BLaER1 (cell line): ENCODE results near the gene ALG14.

ENCODE experiments used
- H3K27ac ChIP-seq: shearing (Covaris generic); formaldehyde crosslinking; 2 replicates; pipeline ENCODE4 v1.8.1; 2022
- H3K27me3 ChIP-seq: shearing (Covaris generic); formaldehyde crosslinking; 2 replicates; pipeline ENCODE4 v1.8.1; 2022
- H3K36me3 ChIP-seq: shearing (Covaris generic); formaldehyde crosslinking; 2 replicates; pipeline ENCODE4 v1.8.1; 2022
- H3K4me1 ChIP-seq: shearing (Covaris generic); formaldehyde crosslinking; 2 replicates; pipeline ENCODE4 v1.8.1; 2022
- H3K4me2 ChIP-seq: shearing (Covaris generic); formaldehyde crosslinking; 2 replicates; pipeline ENCODE4 v1.8.1; 2022
- H3K4me3 ChIP-seq: shearing (Covaris generic); formaldehyde crosslinking; 2 replicates; pipeline ENCODE4 v1.8.1; 2022
- H3K9ac ChIP-seq: shearing (Covaris generic); formaldehyde crosslinking; 2 replicates; pipeline ENCODE4 v1.8.1; 2022
- H3K9me3 ChIP-seq: shearing (Covaris generic); formaldehyde crosslinking; 2 replicates; pipeline ENCODE4 v1.8.1; 2022
- H4K20me1 ChIP-seq: shearing (Covaris generic); formaldehyde crosslinking; 2 replicates; pipeline ENCODE4 v1.8.1; 2022
- Cebpa-rat ChIP-seq: shearing (Covaris generic); IDR thresholded peaks from 2 replicates; pipeline ENCODE4 v1.8.1; 2022

ALG14 gene

GRCh38 chr1:94926126-94926914 lies 146.4 kb downstream of the ALG14 start:
- Histone ChIP-seq H3K27me3 (peaks cover 32% of the 10 kb centered on the region), H3K36me3 (peaks cover 9% of the 10 kb centered on the region; the same call in 1 of the 2 replicates), H3K4me3 (peak overlapping the region; percentile 79), H4K20me1 (peaks cover 41% of the 10 kb centered on the region), H3K4me1 (peaks cover 33% of the 10 kb centered on the region), H3K27ac (peak overlapping the region; percentile 82), H3K9ac (peak overlapping the region; percentile 82), H3K9me3 (no peaks in the 10 kb centered on the region), H3K4me2 (peak overlapping the region; percentile 98)
- no peak for TF ChIP-seq Cebpa-rat

- Histone ChIP-seq H3K4me1 (peaks cover 33% of the 10 kb centered on the region), H3K9me3 (no peaks in the 10 kb centered on the region), H3K9ac (peak overlapping the region; percentile 82), H4K20me1 (peaks cover 48% of the 10 kb centered on the region), H3K4me3 (peak overlapping the region; percentile 79), H3K27me3 (peaks cover 32% of the 10 kb centered on the region), H3K4me2 (peak overlapping the region; percentile 98), H3K36me3 (peaks cover 9% of the 10 kb centered on the region; the same call in 1 of the 2 replicates), H3K27ac (peak overlapping the region; percentile 82; the same call in 1 of the 2 replicates)
- TF ChIP-seq Cebpa-rat = no peak
Observed at GRCh38 chr1:94925561-94926125, 147.1 kb downstream of the ALG14 start.

- Histone ChIP-seq H3K36me3 (peaks cover 9% of the 10 kb centered on the region; the same call in 1 of the 2 replicates), H3K4me3 (peak overlapping the region; percentile 79), H3K27me3 (peaks cover 32% of the 10 kb centered on the region), H3K27ac (no peak overlapping the region), H3K4me1 (peaks cover 33% of the 10 kb centered on the region), H3K9ac (0 out of 2 replicates have a peak overlapping the region, but pooled peaks have one; percentile 82), H4K20me1 (peaks cover 54% of the 10 kb centered on the region), H3K4me2 (peak overlapping the region; percentile 98), H3K9me3 (no peaks in the 10 kb centered on the region)
- TF ChIP-seq Cebpa-rat = no peak
Observed at GRCh38 chr1:94925004-94925403, 147.7 kb downstream of the ALG14 start.
